HG03135 (cell line): ENCODE measurements around the gene ABHD12.
"Not testable (repeated sequence)": the region's sequence is repeated elsewhere in the genome, so short reads cannot be mapped to it uniquely, and the experiment has no call there.

Experiments
- ATAC-seq: cut with Tn5 transposase; IDR thresholded peaks from one replicate; pipeline ENCODE4 v1.9.1; 2021; ENCODE audit warnings: mild to moderate bottlenecking, moderate library complexity; ENCODE audit not compliant: unreplicated experiment

Gene ABHD12

GRCh38 chr20:25355011-25355595 is 35.5 kb downstream of the ABHD12 start:
- no peak for ATAC-seq

- no peak for ATAC-seq
Observed at GRCh38 chr20:25353747-25354705, 36.6 kb downstream of the ABHD12 start.

GRCh38 chr20:25353353-25353746 is 37.3 kb downstream of the ABHD12 start:
- ATAC-seq: no peak

GRCh38 chr20:25352746-25353145 is 37.9 kb downstream of the ABHD12 start:
- no peak for ATAC-seq

- ATAC-seq: no peak
Observed at GRCh38 chr20:25351024-25351360, 39.6 kb downstream of the ABHD12 start.

GRCh38 chr20:25346349-25346748 is 44.3 kb downstream of the ABHD12 start:
- ATAC-seq: no peak

- ATAC-seq: no peak
Observed at GRCh38 chr20:25345721-25346120, 44.9 kb downstream of the ABHD12 start.

GRCh38 chr20:25344634-25345033 is 46.0 kb downstream of the ABHD12 start:
- ATAC-seq: no peak

- no peak for ATAC-seq
Observed at GRCh38 chr20:25341716-25342680, 48.6 kb downstream of the ABHD12 start.

- ATAC-seq: no peak
Observed at GRCh38 chr20:25340380-25340779, 50.3 kb downstream of the ABHD12 start.

GRCh38 chr20:25339608-25340007 is 51.0 kb downstream of the ABHD12 start:
- no peak for ATAC-seq

GRCh38 chr20:25338112-25339023 is 52.3 kb downstream of the ABHD12 start:
- ATAC-seq: no peak

- ATAC-seq: no peak
Observed at GRCh38 chr20:25336561-25337422, 53.8 kb downstream of the ABHD12 start.

GRCh38 chr20:25334972-25335371 is 55.7 kb downstream of the ABHD12 start:
- not testable (repeated sequence) for ATAC-seq

GRCh38 chr20:25328954-25329498 is 61.6 kb downstream of the ABHD12 start:
- no peak for ATAC-seq

- ATAC-seq: no peak
Observed at GRCh38 chr20:25327521-25328235, 63.0 kb downstream of the ABHD12 start.

GRCh38 chr20:25325997-25326396 is 64.6 kb downstream of the ABHD12 start:
- ATAC-seq: no peak

- no peak for ATAC-seq
Observed at GRCh38 chr20:25325073-25325472, 65.6 kb downstream of the ABHD12 start.
